ENCODE data around the gene HOXD12. TPM values are rescaled to one million over a fixed set of nuclear protein-coding genes. Genes with fewer than 3 reads are reported as not detected.

The HOXD12 gene
- polyA plus RNA-seq, 1 experiment: not detected

GRCh38 chr2:176072951-176073904, 26.4 kb upstream of the HOXD12 start:
- ChIA-PET POLR2A (no interaction called here), CTCF (interaction anchor here (0.6 to 3.0 kb wide), 2 partner anchors 129 to 383 kb away, joined by 3 to 11 read pairs; no protein-coding TSS in a partner anchor)
- Histone ChIP-seq H3K27me3 (ENCODE audit: control insufficient read depth, insufficient read depth, low read length) (peaks cover 8% of the 10 kb centered on the region), H3K4me3 (ENCODE audit: low read depth, low read length) (no peak overlapping the region), H3K36me3 (ENCODE audit: control insufficient read depth, insufficient read depth, low read length) (no peaks in the 10 kb centered on the region)
- no peak for TF ChIP-seq CTCF (IDR thresholded peaks at IDR 0.05; ENCODE audit: insufficient read depth, low read depth, low read length)
- no peak for DNase-seq (ENCODE audit: low read depth)

- ChIA-PET POLR2A (no interaction called here), CTCF (interaction anchor here (0.9 to 3.0 kb wide), 2 partner anchors 11 to 384 kb away, joined by 3 to 11 read pairs; no protein-coding TSS in a partner anchor)
- Histone ChIP-seq H3K27me3 (ENCODE audit: control insufficient read depth, insufficient read depth, low read length) (peaks cover 18% of the 10 kb centered on the region), H3K36me3 (ENCODE audit: control insufficient read depth, insufficient read depth, low read length) (no peaks in the 10 kb centered on the region), H3K4me3 (ENCODE audit: low read depth, low read length) (no peak overlapping the region)
- DNase-seq (ENCODE audit: low read depth): no peak
- no peak for TF ChIP-seq CTCF (IDR thresholded peaks at IDR 0.05; ENCODE audit: insufficient read depth, low read depth, low read length)
These were observed 24.6 kb upstream of the HOXD12 start for GRCh38 chr2:176074919-176075425.

GRCh38 chr2:176075481-176075880, 24.1 kb upstream of the HOXD12 start:
- no peak for TF ChIP-seq CTCF (IDR thresholded peaks at IDR 0.05; ENCODE audit: insufficient read depth, low read depth, low read length)
- peaks cover 18% of the 10 kb centered on the region for H3K27me3 ChIP-seq (ENCODE audit: control insufficient read depth, insufficient read depth, low read length)
- no peaks in the 10 kb centered on the region for H3K36me3 ChIP-seq (ENCODE audit: control insufficient read depth, insufficient read depth, low read length)
- H3K4me3 ChIP-seq (ENCODE audit: low read depth, low read length): no peak overlapping the region
- CTCF ChIA-PET: interaction anchor here (0.9 to 3.0 kb wide), 2 partner anchors 10 to 385 kb away, joined by 3 to 11 read pairs; no protein-coding TSS in a partner anchor
- POLR2A ChIA-PET: no interaction called here
- DNase-seq (ENCODE audit: low read depth): no peak

- TF ChIP-seq CTCF (IDR thresholded peaks at IDR 0.05; ENCODE audit: insufficient read depth, low read depth, low read length): no peak
- CTCF ChIA-PET: interaction anchor here (1.0 to 3.0 kb wide), 2 partner anchors 385 to 661 kb away, joined by 3 to 11 read pairs; no protein-coding TSS in a partner anchor
- POLR2A ChIA-PET: no interaction called here
- no peak for DNase-seq (ENCODE audit: low read depth)
- Histone ChIP-seq H3K4me3 (ENCODE audit: low read depth, low read length) (no peak overlapping the region), H3K36me3 (ENCODE audit: control insufficient read depth, insufficient read depth, low read length) (no peaks in the 10 kb centered on the region), H3K27me3 (ENCODE audit: control insufficient read depth, insufficient read depth, low read length) (peaks cover 22% of the 10 kb centered on the region)
These were observed 23.5 kb upstream of the HOXD12 start for GRCh38 chr2:176076063-176076462.

- no peak for DNase-seq (ENCODE audit: low read depth)
- no peak overlapping the region for H3K4me3 ChIP-seq (ENCODE audit: low read depth, low read length)
- POLR2A ChIA-PET: no interaction called here
- CTCF ChIA-PET: interaction anchor here (0.7 to 1.0 kb wide), 2 partner anchors 333 to 662 kb away, joined by 3 read pairs; no protein-coding TSS in a partner anchor
- H3K27me3 ChIP-seq (ENCODE audit: control insufficient read depth, insufficient read depth, low read length): peaks cover 28% of the 10 kb centered on the region
- TF ChIP-seq CTCF (IDR thresholded peaks at IDR 0.05; ENCODE audit: insufficient read depth, low read depth, low read length): no peak
- no peaks in the 10 kb centered on the region for H3K36me3 ChIP-seq (ENCODE audit: control insufficient read depth, insufficient read depth, low read length)
These were observed 22.8 kb upstream of the HOXD12 start for GRCh38 chr2:176076796-176077195.
